Fibroblast of mammary gland (primary cell): ENCODE data around the gene DDX6.
"Not testable (repeated sequence)": the region's sequence is repeated elsewhere in the genome, so short reads cannot be mapped to it uniquely, and the experiment has no call there.

Source experiments
- DNase-seq: peaks from one replicate; pipeline ENCODE4 v3.0.0-alpha.2; 2010; ENCODE audit warnings: low read depth
- H3K4me3 ChIP-seq: 2 replicates; pipeline ENCODE4 v1.5.1; 2011; ENCODE audit warnings: low read depth, mild to moderate bottlenecking, low read length, moderate library complexity; ENCODE audit not compliant: control insufficient read depth
- TF ChIP-seq, protein P1 (sequence below): conservative IDR thresholded peaks from 2 replicates; pipeline ENCODE4 v1.5.1; 2011; ENCODE audit warnings: low read depth, low read length, inconsistent platforms; ENCODE audit not compliant: control insufficient read depth, insufficient read depth

Gene DDX6

DNA sequence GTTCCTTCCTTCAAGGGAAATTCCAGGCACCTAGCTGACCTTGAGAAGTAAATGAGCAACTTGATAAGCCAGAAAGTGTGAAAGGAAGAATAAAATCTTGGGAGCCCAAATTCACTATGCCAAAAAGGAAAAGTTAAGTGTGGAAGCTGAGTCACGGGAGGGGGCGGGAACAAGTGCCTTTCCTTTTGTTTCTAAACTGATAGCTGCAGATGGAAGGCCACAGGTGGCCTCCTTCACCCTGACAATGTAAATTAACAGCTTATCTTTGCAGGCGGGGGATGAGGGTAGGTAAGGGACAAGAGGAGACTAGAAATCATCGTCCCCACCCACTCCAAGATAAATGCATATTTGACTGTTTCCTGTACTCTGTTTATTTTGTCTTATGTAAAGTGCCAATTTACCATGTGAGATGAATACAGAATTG lies 75.1 kb downstream of the DDX6 start:
- no peak overlapping the region for H3K4me3 ChIP-seq
- no peak for DNase-seq
- TF ChIP-seq, protein P1, sequence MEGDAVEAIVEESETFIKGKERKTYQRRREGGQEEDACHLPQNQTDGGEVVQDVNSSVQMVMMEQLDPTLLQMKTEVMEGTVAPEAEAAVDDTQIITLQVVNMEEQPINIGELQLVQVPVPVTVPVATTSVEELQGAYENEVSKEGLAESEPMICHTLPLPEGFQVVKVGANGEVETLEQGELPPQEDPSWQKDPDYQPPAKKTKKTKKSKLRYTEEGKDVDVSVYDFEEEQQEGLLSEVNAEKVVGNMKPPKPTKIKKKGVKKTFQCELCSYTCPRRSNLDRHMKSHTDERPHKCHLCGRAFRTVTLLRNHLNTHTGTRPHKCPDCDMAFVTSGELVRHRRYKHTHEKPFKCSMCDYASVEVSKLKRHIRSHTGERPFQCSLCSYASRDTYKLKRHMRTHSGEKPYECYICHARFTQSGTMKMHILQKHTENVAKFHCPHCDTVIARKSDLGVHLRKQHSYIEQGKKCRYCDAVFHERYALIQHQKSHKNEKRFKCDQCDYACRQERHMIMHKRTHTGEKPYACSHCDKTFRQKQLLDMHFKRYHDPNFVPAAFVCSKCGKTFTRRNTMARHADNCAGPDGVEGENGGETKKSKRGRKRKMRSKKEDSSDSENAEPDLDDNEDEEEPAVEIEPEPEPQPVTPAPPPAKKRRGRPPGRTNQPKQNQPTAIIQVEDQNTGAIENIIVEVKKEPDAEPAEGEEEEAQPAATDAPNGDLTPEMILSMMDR: no peak

DNA sequence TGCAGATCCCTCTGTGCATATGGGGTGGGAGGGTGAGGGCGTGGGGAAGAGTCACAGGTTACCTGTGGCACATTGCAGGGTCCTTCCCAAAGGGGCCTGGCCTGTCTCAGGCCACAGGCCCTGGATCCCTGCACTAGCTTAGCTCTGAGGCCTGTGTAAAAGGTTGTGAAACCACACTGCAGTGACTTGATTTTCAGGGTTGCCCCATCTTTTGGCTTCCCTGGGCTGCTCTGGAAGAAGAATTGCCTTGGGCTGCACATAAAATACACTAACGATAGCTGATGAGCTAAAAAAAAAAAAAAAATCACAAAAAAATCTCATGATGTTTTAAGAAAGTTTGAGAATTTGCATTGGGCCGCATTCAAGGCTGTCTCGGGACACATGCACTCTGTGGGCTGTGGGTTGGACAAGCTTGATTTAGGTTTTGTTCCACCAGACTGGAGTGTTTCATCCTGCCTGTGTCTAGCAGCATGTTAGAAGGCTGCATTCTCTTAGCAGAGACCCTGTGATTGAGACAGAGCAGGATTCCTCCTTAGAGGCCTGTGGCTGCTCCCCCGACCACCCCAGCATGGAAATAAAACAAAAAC lies 75.6 kb downstream of the DDX6 start:
- TF ChIP-seq, protein P1: no peak
- no peak overlapping the region for H3K4me3 ChIP-seq
- peak; percentile 13 for DNase-seq

DNA sequence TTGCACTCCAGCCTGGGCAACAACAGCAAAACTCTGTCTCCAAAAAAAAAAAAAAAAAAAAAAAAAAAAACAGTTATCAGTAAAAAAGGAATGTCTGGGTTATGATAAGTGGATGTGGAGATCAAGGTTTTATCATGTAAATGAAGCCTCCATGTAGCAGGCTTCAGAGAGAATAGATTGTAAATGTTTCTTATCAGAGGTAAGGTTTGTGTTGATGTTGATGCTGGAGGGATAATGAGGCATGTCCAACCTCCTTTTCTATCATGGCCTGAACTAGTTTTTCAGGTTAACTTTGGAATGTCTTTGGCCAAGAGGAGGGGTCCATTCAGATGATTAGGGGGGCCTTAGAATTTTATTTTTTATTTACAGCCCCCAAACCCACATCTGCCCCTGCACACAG lies 76.1 kb downstream of the DDX6 start:
- TF ChIP-seq, protein P1: no peak
- no peak overlapping the region for H3K4me3 ChIP-seq
- no peak for DNase-seq

DNA sequence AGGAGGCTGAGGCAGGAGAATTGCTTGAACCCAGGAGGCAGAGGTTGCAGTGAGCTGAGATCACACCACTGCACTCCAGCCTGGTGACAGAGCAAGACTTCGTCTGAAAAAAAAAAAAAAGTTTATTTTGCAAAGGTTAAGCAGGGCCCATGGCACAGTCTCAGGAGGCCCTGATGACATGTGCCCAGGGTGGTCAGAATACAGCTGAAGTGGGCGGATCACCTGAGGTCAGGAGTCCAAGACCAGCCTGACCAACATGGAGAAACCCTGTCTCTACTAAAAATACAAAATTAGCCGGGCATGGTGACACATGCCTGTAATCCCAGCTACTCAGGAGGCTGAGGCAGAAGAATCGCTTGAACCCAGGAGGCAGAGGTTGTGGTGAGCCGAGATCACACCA lies 76.5 kb downstream of the DDX6 start:
- not testable (repeated sequence) for DNase-seq, H3K4me3 ChIP-seq

DNA sequence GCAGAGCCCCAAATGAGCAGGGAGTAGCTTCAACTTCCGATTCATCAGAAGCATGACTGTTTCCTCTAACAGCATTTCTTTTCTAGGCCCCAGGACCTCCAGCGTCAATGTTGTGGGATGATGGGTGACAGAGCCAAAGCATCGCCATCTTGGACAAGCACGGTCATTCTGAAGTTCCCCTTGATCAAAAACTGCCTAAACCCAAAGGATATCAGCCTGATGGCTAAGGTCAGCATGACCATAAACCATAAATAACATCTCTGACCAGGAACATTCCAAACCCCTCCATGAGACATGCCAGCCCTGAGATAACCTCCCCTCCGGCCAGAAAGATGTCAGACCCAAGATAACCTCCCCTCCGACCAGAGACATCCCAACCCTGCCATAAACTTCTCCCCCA lies 82.7 kb downstream of the DDX6 start:
- TF ChIP-seq, protein P1: no peak

DNA sequence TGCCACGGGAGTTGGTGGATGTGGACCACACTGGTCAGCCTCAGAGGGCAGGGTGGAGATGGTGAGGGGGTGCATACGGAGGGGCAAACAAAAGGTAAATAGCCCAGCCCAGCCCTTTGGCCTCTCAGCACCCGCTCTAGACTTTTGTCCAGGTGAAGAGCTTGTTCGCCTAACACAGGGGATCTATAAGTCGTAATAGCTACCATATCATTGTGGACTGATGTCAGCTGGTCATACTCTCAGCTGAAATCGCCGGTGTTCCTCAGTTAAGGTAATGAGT lies 84.5 kb downstream of the DDX6 start:
- TF ChIP-seq, protein P1: no peak
- H3K4me3 ChIP-seq: no peak overlapping the region
- DNase-seq: no peak

More for the DNA sequence above, 82.7 kb downstream of the DDX6 start:
- no peak for DNase-seq
- H3K4me3 ChIP-seq: no peak overlapping the region

DNA sequence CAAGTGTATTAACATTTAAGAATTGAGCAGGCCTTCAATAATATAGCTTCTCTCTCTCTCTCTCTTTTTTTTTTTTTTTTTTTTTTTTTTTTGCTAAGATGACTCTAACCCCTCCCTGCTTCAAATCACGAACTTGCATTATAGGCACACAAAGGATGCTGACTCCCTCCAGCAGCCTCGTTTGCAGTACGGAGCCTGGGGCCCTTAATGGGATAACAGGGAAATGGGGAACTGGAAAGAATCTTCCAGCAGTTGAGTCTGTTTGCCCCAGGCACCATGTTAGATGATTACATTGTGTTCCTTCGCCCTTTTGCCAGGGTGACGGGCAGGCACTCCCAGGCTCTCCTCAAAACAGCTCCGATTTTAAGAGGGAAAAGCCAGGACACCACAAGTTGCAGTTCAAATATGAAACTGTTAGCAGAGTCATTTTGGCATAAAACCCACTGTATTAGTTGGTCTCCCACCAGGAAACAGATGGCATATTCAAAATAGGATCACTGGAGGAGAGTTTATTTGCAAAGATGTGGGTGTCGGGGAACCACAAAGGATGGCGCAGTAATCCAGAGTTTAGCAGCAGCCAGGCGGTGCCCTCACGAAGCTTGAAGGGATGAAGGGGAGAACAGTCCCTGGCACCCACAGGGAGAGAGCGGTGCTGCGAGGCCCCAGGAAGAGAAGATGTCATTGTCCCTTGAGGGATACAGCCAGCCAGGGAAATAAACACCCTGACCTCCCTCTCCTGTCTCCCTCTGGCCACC lies 85.0 kb downstream of the DDX6 start:
- no peak for DNase-seq
- TF ChIP-seq, protein P1: no peak
- no peak overlapping the region for H3K4me3 ChIP-seq
